ENCODE results near the gene GSN.

The GSN gene

GRCh38 chr9:121305269-121305994 lies 37.5 kb downstream of the GSN start:
- no peak for DNase-seq

- no peak for DNase-seq
These were observed 40.0 kb downstream of the GSN start for GRCh38 chr9:121307976-121308375.

- no peak for DNase-seq
These were observed 40.8 kb downstream of the GSN start for GRCh38 chr9:121308765-121309164.

- DNase-seq, result no peak
These were observed 41.2 kb downstream of the GSN start for GRCh38 chr9:121309171-121309570.

GRCh38 chr9:121309833-121310425 lies 42.0 kb downstream of the GSN start:
- DNase-seq, result no peak

GRCh38 chr9:121310571-121310970 lies 42.6 kb downstream of the GSN start:
- DNase-seq, result no peak

GRCh38 chr9:121312169-121312568 lies 44.2 kb downstream of the GSN start:
- DNase-seq, result no peak

- no peak for DNase-seq
These were observed 45.6 kb downstream of the GSN start for GRCh38 chr9:121313458-121314152.

- no peak for DNase-seq
These were observed 48.4 kb downstream of the GSN start for GRCh38 chr9:121316378-121316777.

GRCh38 chr9:121316852-121317373 lies 49.0 kb downstream of the GSN start:
- DNase-seq, result no peak

- no peak for DNase-seq
These were observed 50.0 kb downstream of the GSN start for GRCh38 chr9:121317737-121318630.

GRCh38 chr9:121318631-121319382 lies 50.8 kb downstream of the GSN start:
- DNase-seq, result no peak

- no peak for DNase-seq
These were observed 51.4 kb downstream of the GSN start for GRCh38 chr9:121319383-121319780.

- peak; percentile 2 for DNase-seq
These were observed 53.1 kb downstream of the GSN start for GRCh38 chr9:121321016-121321503.

- no peak for DNase-seq
These were observed 54.2 kb downstream of the GSN start for GRCh38 chr9:121322037-121322736.

GRCh38 chr9:121322737-121323448 lies 54.9 kb downstream of the GSN start:
- no peak for DNase-seq

- DNase-seq, result no peak
These were observed 55.6 kb downstream of the GSN start for GRCh38 chr9:121323449-121324151.

- DNase-seq, result no peak
These were observed 56.4 kb downstream of the GSN start for GRCh38 chr9:121324316-121324715.

- no peak for DNase-seq
These were observed 56.8 kb downstream of the GSN start for GRCh38 chr9:121324755-121325154.

- no peak for DNase-seq
These were observed 57.4 kb downstream of the GSN start for GRCh38 chr9:121325387-121325786.
